Measurements from ENCODE around the gene NHP2.

DNA sequence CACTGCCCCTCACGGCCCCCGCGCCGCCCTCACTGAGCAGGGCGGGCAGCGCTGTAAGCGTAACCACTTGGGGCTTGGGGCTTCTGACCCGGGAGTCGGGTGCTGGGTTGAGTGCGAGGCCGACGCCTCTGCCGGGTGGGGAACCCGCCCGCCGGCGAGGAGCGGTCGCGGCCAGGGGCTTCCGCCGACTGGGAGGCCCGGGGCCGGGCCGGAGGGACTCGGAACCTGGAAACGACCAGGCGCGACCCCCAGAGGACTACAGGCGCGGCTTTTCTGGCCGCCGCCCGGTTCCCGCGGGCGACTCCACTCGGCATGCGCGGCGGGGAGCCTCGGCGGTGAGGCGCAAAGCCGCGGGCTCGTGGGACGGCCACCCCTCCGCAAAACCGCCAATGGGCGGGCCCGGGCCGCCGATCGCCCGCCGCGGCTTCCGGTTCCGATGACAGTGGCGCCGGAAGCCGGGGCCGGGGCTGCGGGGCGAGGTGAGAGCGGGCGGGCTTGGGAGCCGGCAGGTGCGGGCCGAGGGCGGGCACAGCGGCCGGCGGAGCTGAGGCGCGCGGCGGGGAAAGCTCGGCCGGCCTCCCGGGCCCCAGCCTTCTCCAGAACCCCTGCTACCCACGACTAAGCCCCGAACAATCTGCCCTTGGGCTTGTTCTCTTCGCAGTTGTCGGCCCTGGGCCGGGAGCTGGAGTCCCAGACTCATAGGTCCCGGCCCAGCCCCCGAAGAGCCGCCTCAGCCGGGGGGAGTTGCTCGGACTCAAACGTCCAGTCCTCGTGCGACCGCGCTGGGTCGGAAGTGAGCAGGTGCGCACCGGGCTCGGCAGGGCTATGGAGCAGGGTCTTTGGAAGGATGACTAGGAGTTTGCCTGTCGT, 22.9 kb downstream of the NHP2 start, which contains the start of gene RMND5B:
- TF ChIP-seq, protein P1, sequence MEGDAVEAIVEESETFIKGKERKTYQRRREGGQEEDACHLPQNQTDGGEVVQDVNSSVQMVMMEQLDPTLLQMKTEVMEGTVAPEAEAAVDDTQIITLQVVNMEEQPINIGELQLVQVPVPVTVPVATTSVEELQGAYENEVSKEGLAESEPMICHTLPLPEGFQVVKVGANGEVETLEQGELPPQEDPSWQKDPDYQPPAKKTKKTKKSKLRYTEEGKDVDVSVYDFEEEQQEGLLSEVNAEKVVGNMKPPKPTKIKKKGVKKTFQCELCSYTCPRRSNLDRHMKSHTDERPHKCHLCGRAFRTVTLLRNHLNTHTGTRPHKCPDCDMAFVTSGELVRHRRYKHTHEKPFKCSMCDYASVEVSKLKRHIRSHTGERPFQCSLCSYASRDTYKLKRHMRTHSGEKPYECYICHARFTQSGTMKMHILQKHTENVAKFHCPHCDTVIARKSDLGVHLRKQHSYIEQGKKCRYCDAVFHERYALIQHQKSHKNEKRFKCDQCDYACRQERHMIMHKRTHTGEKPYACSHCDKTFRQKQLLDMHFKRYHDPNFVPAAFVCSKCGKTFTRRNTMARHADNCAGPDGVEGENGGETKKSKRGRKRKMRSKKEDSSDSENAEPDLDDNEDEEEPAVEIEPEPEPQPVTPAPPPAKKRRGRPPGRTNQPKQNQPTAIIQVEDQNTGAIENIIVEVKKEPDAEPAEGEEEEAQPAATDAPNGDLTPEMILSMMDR (IDR thresholded peaks at IDR 0.05) = no peak
- TF ChIP-seq POLR2A (IDR thresholded peaks at IDR 0.05) = peak; percentile 84

Data from right lobe of liver (tissue), 4 donors.